ENCODE data around the gene PRXL2C.

- TF ChIP-seq POLR2A (IDR thresholded peaks at IDR 0.05; ENCODE audit: control extremely low read depth in 1 of 2, low read depth in 2 of 2, low read length in 2 of 2) = no peak
- TF ChIP-seq EZH2 (IDR thresholded peaks at IDR 0.05; ENCODE audit: low read depth, low read length, severe bottlenecking) = no peak
- TF ChIP-seq TEAD4 (IDR thresholded peaks at IDR 0.05; ENCODE audit: low read depth, low read length) = no peak
- TF ChIP-seq YY1 (IDR thresholded peaks at IDR 0.05; ENCODE audit: low read depth, low read length) = no peak
- TF ChIP-seq SRF (IDR thresholded peaks at IDR 0.05; ENCODE audit: low read depth, low read length) = no peak
- TF ChIP-seq CTCF (IDR thresholded peaks at IDR 0.05; ENCODE audit: control extremely low read depth in 1 of 3, insufficient read depth in 1 of 3, low read depth in 1 of 3, low read length in 3 of 3) = no peak
- TF ChIP-seq KDM1A (IDR thresholded peaks at IDR 0.05; ENCODE audit: borderline replicate concordance, low read length) = no peak
- TF ChIP-seq TCF12 (IDR thresholded peaks at IDR 0.05; ENCODE audit: low read depth, low read length) = no peak
- no peak for TF ChIP-seq MAX (IDR thresholded peaks at IDR 0.05)
- no peak for TF ChIP-seq GABPA (IDR thresholded peaks at IDR 0.05; ENCODE audit: borderline replicate concordance, insufficient read depth, low read length)
Observed at GRCh38 chr9:96620181-96620514, 35.0 kb downstream of the PRXL2C start.
